ENCODE results near the gene ETFA.

- TF ChIP-seq CTCF (IDR thresholded peaks at IDR 0.05) (no peak), POLR2A (IDR thresholded peaks at IDR 0.05) (no peak)
These were observed 59.6 kb downstream of the ETFA start for GRCh38 chr15:76251717-76252116.
